ENCODE measurements around the gene HSPA1A. TPM values are rescaled to one million over a fixed set of nuclear protein-coding genes. Genes with fewer than 3 reads are reported as not detected.
"Not testable (repeated sequence)": the region's sequence is repeated elsewhere in the genome, so short reads cannot be mapped to it uniquely, and the experiment has no call there.

The HSPA1A gene
- polyA plus RNA-seq, 3 donors: 144 to 215 (median 200) TPM

DNA sequence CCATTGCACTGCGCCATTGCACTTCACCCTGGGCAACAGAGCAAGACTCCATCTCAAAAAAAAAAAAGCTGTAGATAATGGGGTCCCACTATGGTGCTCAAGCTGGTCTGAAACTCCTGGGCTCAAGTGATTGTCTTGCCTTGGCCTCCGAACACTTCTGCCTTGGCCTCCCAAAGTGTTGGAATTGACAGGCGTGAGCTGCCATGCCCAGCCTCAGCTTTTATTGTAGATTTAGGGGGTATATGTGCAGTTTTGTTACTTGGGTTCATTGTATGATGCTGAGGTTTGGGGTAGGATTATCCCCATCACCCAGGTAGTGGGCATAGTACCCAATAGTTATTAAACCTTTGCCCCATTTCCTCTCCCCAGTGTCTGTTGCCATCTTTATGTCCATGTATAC is 23.6 kb downstream of the HSPA1A start:
- peaks cover 36 to 62% of the 10 kb centered on the region in 2 donors for H3K36me3 Mint-ChIP-seq
- no peak overlapping the region for H3K4me2 ChIP-seq (replicated peaks; ENCODE audit: extremely low read depth, low read length, poor library complexity, severe bottlenecking)
- H3K36me3 ChIP-seq (replicated peaks in 1 of 2; ENCODE audit: control insufficient read depth in 1 of 2, insufficient read depth in 2 of 2, low read length in 2 of 2): peaks cover 38 to 47% of the 10 kb centered on the region in 2 donors
- peaks cover 51% of the 10 kb centered on the region for H4K20me1 ChIP-seq (ENCODE audit: insufficient read depth, low read length)
- no peaks in the 10 kb centered on the region for H3K9me3 ChIP-seq (replicated peaks in 1 of 2; ENCODE audit: control insufficient read depth in 1 of 2, insufficient read depth in 1 of 2, low read length in 2 of 2)
- no peak overlapping the region for H2AFZ ChIP-seq (ENCODE audit: insufficient read depth, low read depth, low read length, poor library complexity, severe bottlenecking)
- intact Hi-C loops (cut with micrococcal nuclease): loop anchor here (10.0 kb wide), 2 partner anchors 114 to 294 kb away; partner anchors contain the start of genes ATP6V1G2 (in 1 of the 2), DDAH2 (in 1 of the 2), DDX39B (in 1 of the 2) and LY6G6C (in 1 of the 2)
- H3K9ac ChIP-seq (ENCODE audit: insufficient read depth, low read length, poor library complexity, severe bottlenecking): no peak overlapping the region
- H3K27ac Mint-ChIP-seq: peak overlapping the region in 1 of 7 donors; percentile 8
- no peak overlapping the region for H3K4me3 ChIP-seq (replicated peaks in 1 of 3; ENCODE audit: low read depth in 2 of 3, low read length in 3 of 3)
- WGBS (ENCODE audit: insufficient coverage): 100% methylated on average over 2 of the region's 3 CpGs
- no peak overlapping the region for H3K4me3 Mint-ChIP-seq
- H3K9me3 Mint-ChIP-seq: no peaks in the 10 kb centered on the region
- peaks cover 47% of the 10 kb centered on the region for H3K79me2 ChIP-seq (ENCODE audit: insufficient read depth, low read length)
- no peaks in the 10 kb centered on the region for H3K27me3 ChIP-seq (ENCODE audit: control insufficient read depth in 2 of 2, insufficient read depth in 2 of 2, low read length in 2 of 2)
- no peak for DNase-seq
- H3K4me1 Mint-ChIP-seq: peaks cover 31% of the 10 kb centered on the region
- no peak overlapping the region for H3K27ac ChIP-seq (ENCODE audit: low read depth in 1 of 2, low read length in 2 of 2)
- TF ChIP-seq, protein P1, sequence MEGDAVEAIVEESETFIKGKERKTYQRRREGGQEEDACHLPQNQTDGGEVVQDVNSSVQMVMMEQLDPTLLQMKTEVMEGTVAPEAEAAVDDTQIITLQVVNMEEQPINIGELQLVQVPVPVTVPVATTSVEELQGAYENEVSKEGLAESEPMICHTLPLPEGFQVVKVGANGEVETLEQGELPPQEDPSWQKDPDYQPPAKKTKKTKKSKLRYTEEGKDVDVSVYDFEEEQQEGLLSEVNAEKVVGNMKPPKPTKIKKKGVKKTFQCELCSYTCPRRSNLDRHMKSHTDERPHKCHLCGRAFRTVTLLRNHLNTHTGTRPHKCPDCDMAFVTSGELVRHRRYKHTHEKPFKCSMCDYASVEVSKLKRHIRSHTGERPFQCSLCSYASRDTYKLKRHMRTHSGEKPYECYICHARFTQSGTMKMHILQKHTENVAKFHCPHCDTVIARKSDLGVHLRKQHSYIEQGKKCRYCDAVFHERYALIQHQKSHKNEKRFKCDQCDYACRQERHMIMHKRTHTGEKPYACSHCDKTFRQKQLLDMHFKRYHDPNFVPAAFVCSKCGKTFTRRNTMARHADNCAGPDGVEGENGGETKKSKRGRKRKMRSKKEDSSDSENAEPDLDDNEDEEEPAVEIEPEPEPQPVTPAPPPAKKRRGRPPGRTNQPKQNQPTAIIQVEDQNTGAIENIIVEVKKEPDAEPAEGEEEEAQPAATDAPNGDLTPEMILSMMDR (IDR thresholded peaks at IDR 0.05): no peak
- no peaks in the 10 kb centered on the region for H3K27me3 Mint-ChIP-seq (ENCODE audit: low read depth in 3 of 3)
- peaks cover 30 to 40% of the 10 kb centered on the region in 2 donors for H3K4me1 ChIP-seq (ENCODE audit: control insufficient read depth in 1 of 2, insufficient read depth in 2 of 2, low read length in 2 of 2)

DNA sequence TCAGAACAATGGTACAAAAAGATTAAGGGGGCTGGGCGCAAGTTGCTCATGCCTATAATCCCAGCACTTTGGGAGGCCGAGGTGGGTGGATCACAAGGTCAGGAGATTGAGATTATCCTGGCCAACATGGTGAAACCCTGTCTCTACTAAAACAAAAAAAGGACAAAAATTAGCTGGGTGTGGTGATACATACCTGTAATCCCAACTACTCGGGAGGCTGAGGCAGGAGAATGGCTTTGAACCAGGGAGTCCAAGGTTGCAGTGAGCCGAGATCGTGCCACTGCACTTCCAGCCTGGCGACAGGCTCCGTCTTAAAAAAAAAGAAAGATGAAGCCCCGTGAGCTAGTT is 24.4 kb downstream of the HSPA1A start:
- H3K4me2 ChIP-seq (replicated peaks; ENCODE audit: extremely low read depth, low read length, poor library complexity, severe bottlenecking); DNase-seq; H3K27ac ChIP-seq (ENCODE audit: low read depth in 1 of 2, low read length in 2 of 2); H3K9ac ChIP-seq (ENCODE audit: insufficient read depth, low read length, poor library complexity, severe bottlenecking); H2AFZ ChIP-seq (ENCODE audit: insufficient read depth, low read depth, low read length, poor library complexity, severe bottlenecking); H3K4me3 Mint-ChIP-seq; H3K9me3 Mint-ChIP-seq; H3K4me3 ChIP-seq (replicated peaks in 1 of 3; ENCODE audit: low read depth in 2 of 3, low read length in 3 of 3); H3K27me3 ChIP-seq (ENCODE audit: control insufficient read depth in 2 of 2, insufficient read depth in 2 of 2, low read length in 2 of 2); H3K27me3 Mint-ChIP-seq (ENCODE audit: low read depth in 3 of 3); H3K9me3 ChIP-seq (replicated peaks in 1 of 2; ENCODE audit: control insufficient read depth in 1 of 2, insufficient read depth in 1 of 2, low read length in 2 of 2): not testable (repeated sequence)
- Histone ChIP-seq H4K20me1 (ENCODE audit: insufficient read depth, low read length) (peaks cover 51% of the 10 kb centered on the region), H3K79me2 (ENCODE audit: insufficient read depth, low read length) (peaks cover 45% of the 10 kb centered on the region), H3K4me1 (ENCODE audit: control insufficient read depth in 1 of 2, insufficient read depth in 2 of 2, low read length in 2 of 2) (peaks cover 27 to 35% of the 10 kb centered on the region in 2 donors), H3K36me3 (replicated peaks in 1 of 2; ENCODE audit: control insufficient read depth in 1 of 2, insufficient read depth in 2 of 2, low read length in 2 of 2) (peaks cover 38 to 47% of the 10 kb centered on the region in 2 donors)
- intact Hi-C loops (cut with micrococcal nuclease): loop anchor here (10.0 kb wide), 2 partner anchors 115 to 295 kb away; partner anchors contain the start of genes ATP6V1G2 (in 1 of the 2), DDAH2 (in 1 of the 2), DDX39B (in 1 of the 2) and LY6G6C (in 1 of the 2)
- H3K27ac Mint-ChIP-seq: peak overlapping the region in 1 of 7 donors; percentile 25
- H3K4me1 Mint-ChIP-seq: peaks cover 27% of the 10 kb centered on the region
- peaks cover 37 to 64% of the 10 kb centered on the region in 2 donors for H3K36me3 Mint-ChIP-seq
- 100% methylated on average over 2 of the region's 8 CpGs for WGBS (ENCODE audit: insufficient coverage)
